Measurements from ENCODE around the gene ZNF407.

The ZNF407 gene

GRCh38 chr18:74788657-74789056, 191.0 kb downstream of the ZNF407 start:
- Histone ChIP-seq H3F3A (ENCODE audit: insufficient read depth) (no peaks in the 10 kb centered on the region), H3K9me2 (replicated peaks; ENCODE audit: insufficient read depth, low read length) (no peaks in the 10 kb centered on the region), H3K4me2 (ENCODE audit: low read depth, low read length, poor library complexity, severe bottlenecking) (no peak overlapping the region), H2AFZ (ENCODE audit: low read depth, low read length, severe bottlenecking) (no peak overlapping the region), H4K20me1 (ENCODE audit: low read depth, low read length) (no peaks in the 10 kb centered on the region), H3K79me2 (ENCODE audit: insufficient read depth, low read length) (no peaks in the 10 kb centered on the region), H3K27ac (ENCODE audit: low read depth, low read length) (no peak overlapping the region), H3K27me3 (ENCODE audit: low read length) (no peaks in the 10 kb centered on the region), H3K9me3 (ENCODE audit: insufficient read depth, low read length) (no peaks in the 10 kb centered on the region), H3K9ac (ENCODE audit: low read length) (no peak overlapping the region), H3K4me3 (ENCODE audit: insufficient read depth, low read length, poor library complexity, severe bottlenecking) (no peak overlapping the region), H3K36me3 (ENCODE audit: low read length) (no peaks in the 10 kb centered on the region)
- no peak for TF ChIP-seq CTCF (IDR thresholded peaks at IDR 0.05; ENCODE audit: insufficient read depth, low read length, poor library complexity, severe bottlenecking)
- TF ChIP-seq EZH2phosphoT487 (conservative IDR thresholded peaks at IDR 0.05; ENCODE audit: low read length), result no peak

GRCh38 chr18:74789078-74789477, 191.4 kb downstream of the ZNF407 start:
- no peaks in the 10 kb centered on the region for H3K9me3 ChIP-seq (ENCODE audit: insufficient read depth, low read length)
- no peak overlapping the region for H3K4me3 ChIP-seq (ENCODE audit: insufficient read depth, low read length, poor library complexity, severe bottlenecking)
- H3K79me2 ChIP-seq (ENCODE audit: insufficient read depth, low read length), result no peaks in the 10 kb centered on the region
- no peak overlapping the region for H3K9ac ChIP-seq (ENCODE audit: low read length)
- no peak overlapping the region for H2AFZ ChIP-seq (ENCODE audit: low read depth, low read length, severe bottlenecking)
- no peaks in the 10 kb centered on the region for H3K9me2 ChIP-seq (replicated peaks; ENCODE audit: insufficient read depth, low read length)
- H3K27me3 ChIP-seq (ENCODE audit: low read length), result no peaks in the 10 kb centered on the region
- no peaks in the 10 kb centered on the region for H3F3A ChIP-seq (ENCODE audit: insufficient read depth)
- no peaks in the 10 kb centered on the region for H4K20me1 ChIP-seq (ENCODE audit: low read depth, low read length)
- no peaks in the 10 kb centered on the region for H3K36me3 ChIP-seq (ENCODE audit: low read length)
- no peak overlapping the region for H3K27ac ChIP-seq (ENCODE audit: low read depth, low read length)
- no peak overlapping the region for H3K4me2 ChIP-seq (ENCODE audit: low read depth, low read length, poor library complexity, severe bottlenecking)
- TF ChIP-seq CTCF (IDR thresholded peaks at IDR 0.05; ENCODE audit: insufficient read depth, low read length, poor library complexity, severe bottlenecking) (no peak), EZH2phosphoT487 (conservative IDR thresholded peaks at IDR 0.05; ENCODE audit: low read length) (no peak)

GRCh38 chr18:74790451-74790850, 192.8 kb downstream of the ZNF407 start:
- H3K9ac ChIP-seq (ENCODE audit: low read length), result no peak overlapping the region
- H3K27me3 ChIP-seq (ENCODE audit: low read length), result no peaks in the 10 kb centered on the region
- no peaks in the 10 kb centered on the region for H3K79me2 ChIP-seq (ENCODE audit: insufficient read depth, low read length)
- H3K27ac ChIP-seq (ENCODE audit: low read depth, low read length), result no peak overlapping the region
- no peaks in the 10 kb centered on the region for H3K36me3 ChIP-seq (ENCODE audit: low read length)
- H3K4me3 ChIP-seq (ENCODE audit: insufficient read depth, low read length, poor library complexity, severe bottlenecking), result no peak overlapping the region
- no peak for TF ChIP-seq CTCF (IDR thresholded peaks at IDR 0.05; ENCODE audit: insufficient read depth, low read length, poor library complexity, severe bottlenecking)
- TF ChIP-seq EZH2phosphoT487 (conservative IDR thresholded peaks at IDR 0.05; ENCODE audit: low read length), result no peak
- no peak overlapping the region for H2AFZ ChIP-seq (ENCODE audit: low read depth, low read length, severe bottlenecking)
- no peaks in the 10 kb centered on the region for H3F3A ChIP-seq (ENCODE audit: insufficient read depth)
- no peaks in the 10 kb centered on the region for H3K9me2 ChIP-seq (replicated peaks; ENCODE audit: insufficient read depth, low read length)
- no peak overlapping the region for H3K4me2 ChIP-seq (ENCODE audit: low read depth, low read length, poor library complexity, severe bottlenecking)
- no peaks in the 10 kb centered on the region for H4K20me1 ChIP-seq (ENCODE audit: low read depth, low read length)
- H3K9me3 ChIP-seq (ENCODE audit: insufficient read depth, low read length), result no peaks in the 10 kb centered on the region
